Panc1 (cell line): ENCODE data around the gene IL22RA1. TPM values are rescaled to one million over a fixed set of nuclear protein-coding genes. Genes with fewer than 3 reads are reported as not detected.

Source experiments
- ATAC-seq: fragments of 200-7000 bp; cut with Tn5 transposase; 2 replicates; pipeline ENCODE4 v1.9.1; 2020; ENCODE audit warnings: mild to moderate bottlenecking, moderate library complexity
- BruUV-seq: library from RNA; stranded (reverse); fragments of 400-500 nt; replicated peaks from 2 replicates; lab custom pipeline; 2021; lab: Mats Ljungman, UMichigan
- CTCF ChIA-PET: fragments of 300-600 bp; sonication (Branson Sonifier 250); formaldehyde crosslinking; loops from one replicate; lab custom pipeline; 2022; ENCODE audit warnings: antibody characterized with exemption; lab: Charles Lee
- POLR2A ChIA-PET: fragments of 300-600 bp; sonication (Branson Sonifier 250); formaldehyde crosslinking; loops from one replicate; lab custom pipeline; 2022; ENCODE audit warnings: antibody characterized with exemption; lab: Charles Lee
- DNase-seq: peaks from one replicate; pipeline ENCODE4 v3.0.0-alpha.2; 2010; ENCODE audit warnings: low read depth, low spot score
- H3K27ac ChIP-seq: 2 replicates; pipeline ENCODE4 v1.5.1; 2011; ENCODE audit warnings: mild to moderate bottlenecking, low read length, inconsistent platforms
- H3K27me3 ChIP-seq: fragments of 200-500 bp; sonication (Bioruptor generic); 2 replicates; pipeline ENCODE4 v1.6.0; 2014; ENCODE audit warnings: low read length, inconsistent platforms; ENCODE audit not compliant: control insufficient read depth, insufficient read depth
- H3K36me3 ChIP-seq: fragments of 200-500 bp; sonication (Bioruptor generic); 2 replicates; pipeline ENCODE4 v1.5.1; 2014; ENCODE audit warnings: inconsistent platforms, mild to moderate bottlenecking, low read length, moderate library complexity; ENCODE audit not compliant: control insufficient read depth, insufficient read depth
- H3K4me1 ChIP-seq: 2 replicates; pipeline ENCODE4 v1.5.1; 2011; ENCODE audit warnings: inconsistent platforms, mild to moderate bottlenecking, low read length, moderate library complexity; ENCODE audit not compliant: control insufficient read depth, insufficient read depth
- H3K4me3 ChIP-seq, 2 experiments: 2 replicates each; pipeline ENCODE4 v1.5.1; 2011 to 2012; ENCODE audit warnings: low read depth in 2 of 2, low read length in 2 of 2, mild to moderate bottlenecking in 2 of 2, inconsistent platforms in 1 of 2, moderate library complexity in 1 of 2
- H3K9me3 ChIP-seq: fragments of 200-500 bp; sonication (Bioruptor generic); 2 replicates; pipeline ENCODE4 v1.5.1; 2014; ENCODE audit warnings: low read depth, mild to moderate bottlenecking, inconsistent platforms, low read length, moderate library complexity; ENCODE audit not compliant: control insufficient read depth, insufficient read depth
- POLR2AphosphoS5 ChIP-seq: IDR thresholded peaks from 2 replicates; pipeline ENCODE4 v1.6.1; 2012; ENCODE audit warnings: mild to moderate bottlenecking, low read depth, low read length, moderate library complexity
- SIN3A ChIP-seq: IDR thresholded peaks from 2 replicates; pipeline ENCODE4 v1.6.1; 2012; ENCODE audit warnings: low read depth, mild to moderate bottlenecking, low read length, moderate library complexity, borderline replicate concordance; ENCODE audit not compliant: insufficient read depth
- TCF7L2 ChIP-seq: IDR thresholded peaks from 2 replicates; pipeline ENCODE4 v1.6.1; 2011; ENCODE audit warnings: mild to moderate bottlenecking, low read depth, low read length, inconsistent platforms
- in situ Hi-C: cut with HindIII; loops from 2 replicates; pipeline ENCODE4 v1.10.0; 2016; ENCODE audit warnings: low sequenced_read_pairs, low pct_unique_long_range_greater_than_20kb
- intact Hi-C: fragments of 100-400 bp; cut with micrococcal nuclease; formaldehyde crosslinking; loops from one replicate; pipeline ENCODE4 v1.10.0; 2022; ENCODE audit not compliant: unreplicated experiment
- total RNA-seq: library from RNA; stranded (reverse); gene quantifications from one replicate; pipeline ENCODE4 v1.2.1, GENCODE V29; 2021; ENCODE audit not compliant: unreplicated experiment
- TF ChIP-seq, protein P1 (sequence below), 2 experiments: IDR thresholded peaks; 2 replicates each; pipeline ENCODE4 v1.6.1; 2011 to 2012; ENCODE audit warnings: low read depth in 2 of 2, control low read depth in 1 of 2, low read length in 1 of 2, mild to moderate bottlenecking in 1 of 2, moderate library complexity in 1 of 2; ENCODE audit not compliant: insufficient read depth in 1 of 2
- TF ChIP-seq, protein P2 (sequence below): fragments of 450-650 bp; IDR thresholded peaks from 2 replicates; pipeline ENCODE4 v1.5.1; 2017; ENCODE audit warnings: mild to moderate bottlenecking

The IL22RA1 gene
- total RNA-seq, 1 experiment from 2014 or later = 1.1 TPM

DNA sequence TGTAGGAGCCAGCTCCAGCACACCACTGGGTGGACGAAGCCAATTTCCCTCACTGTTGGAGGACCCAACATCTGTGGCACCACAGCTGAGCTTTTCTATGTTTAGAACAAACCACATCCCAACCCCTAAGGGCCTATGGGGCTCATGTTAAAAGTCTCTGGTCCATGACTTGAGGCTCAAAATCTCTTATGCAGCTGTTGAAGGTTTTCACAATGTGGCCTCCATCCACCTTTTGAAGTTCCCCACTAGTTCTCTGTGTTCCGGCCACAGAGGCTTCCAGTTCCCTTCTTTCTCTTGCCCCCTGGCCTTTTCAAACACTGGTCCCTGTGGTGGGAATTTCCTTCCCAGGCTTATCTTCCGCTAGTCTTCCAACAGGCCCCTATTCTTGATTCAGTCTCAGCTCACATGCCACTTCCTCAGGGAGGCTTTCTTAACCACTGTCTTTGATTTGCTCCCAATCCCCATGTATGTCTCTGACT is 48.1 kb upstream of the IL22RA1 start:
- no peak for TF ChIP-seq TCF7L2
- no peak for TF ChIP-seq POLR2AphosphoS5
- TF ChIP-seq SIN3A = no peak
- TF ChIP-seq, protein P1, sequence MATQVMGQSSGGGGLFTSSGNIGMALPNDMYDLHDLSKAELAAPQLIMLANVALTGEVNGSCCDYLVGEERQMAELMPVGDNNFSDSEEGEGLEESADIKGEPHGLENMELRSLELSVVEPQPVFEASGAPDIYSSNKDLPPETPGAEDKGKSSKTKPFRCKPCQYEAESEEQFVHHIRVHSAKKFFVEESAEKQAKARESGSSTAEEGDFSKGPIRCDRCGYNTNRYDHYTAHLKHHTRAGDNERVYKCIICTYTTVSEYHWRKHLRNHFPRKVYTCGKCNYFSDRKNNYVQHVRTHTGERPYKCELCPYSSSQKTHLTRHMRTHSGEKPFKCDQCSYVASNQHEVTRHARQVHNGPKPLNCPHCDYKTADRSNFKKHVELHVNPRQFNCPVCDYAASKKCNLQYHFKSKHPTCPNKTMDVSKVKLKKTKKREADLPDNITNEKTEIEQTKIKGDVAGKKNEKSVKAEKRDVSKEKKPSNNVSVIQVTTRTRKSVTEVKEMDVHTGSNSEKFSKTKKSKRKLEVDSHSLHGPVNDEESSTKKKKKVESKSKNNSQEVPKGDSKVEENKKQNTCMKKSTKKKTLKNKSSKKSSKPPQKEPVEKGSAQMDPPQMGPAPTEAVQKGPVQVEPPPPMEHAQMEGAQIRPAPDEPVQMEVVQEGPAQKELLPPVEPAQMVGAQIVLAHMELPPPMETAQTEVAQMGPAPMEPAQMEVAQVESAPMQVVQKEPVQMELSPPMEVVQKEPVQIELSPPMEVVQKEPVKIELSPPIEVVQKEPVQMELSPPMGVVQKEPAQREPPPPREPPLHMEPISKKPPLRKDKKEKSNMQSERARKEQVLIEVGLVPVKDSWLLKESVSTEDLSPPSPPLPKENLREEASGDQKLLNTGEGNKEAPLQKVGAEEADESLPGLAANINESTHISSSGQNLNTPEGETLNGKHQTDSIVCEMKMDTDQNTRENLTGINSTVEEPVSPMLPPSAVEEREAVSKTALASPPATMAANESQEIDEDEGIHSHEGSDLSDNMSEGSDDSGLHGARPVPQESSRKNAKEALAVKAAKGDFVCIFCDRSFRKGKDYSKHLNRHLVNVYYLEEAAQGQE (IDR thresholded peaks at IDR 0.05; ENCODE audit: insufficient read depth in 1 of 2, low read depth in 2 of 2, low read length in 1 of 2) = no peak
- TF ChIP-seq, protein P2, sequence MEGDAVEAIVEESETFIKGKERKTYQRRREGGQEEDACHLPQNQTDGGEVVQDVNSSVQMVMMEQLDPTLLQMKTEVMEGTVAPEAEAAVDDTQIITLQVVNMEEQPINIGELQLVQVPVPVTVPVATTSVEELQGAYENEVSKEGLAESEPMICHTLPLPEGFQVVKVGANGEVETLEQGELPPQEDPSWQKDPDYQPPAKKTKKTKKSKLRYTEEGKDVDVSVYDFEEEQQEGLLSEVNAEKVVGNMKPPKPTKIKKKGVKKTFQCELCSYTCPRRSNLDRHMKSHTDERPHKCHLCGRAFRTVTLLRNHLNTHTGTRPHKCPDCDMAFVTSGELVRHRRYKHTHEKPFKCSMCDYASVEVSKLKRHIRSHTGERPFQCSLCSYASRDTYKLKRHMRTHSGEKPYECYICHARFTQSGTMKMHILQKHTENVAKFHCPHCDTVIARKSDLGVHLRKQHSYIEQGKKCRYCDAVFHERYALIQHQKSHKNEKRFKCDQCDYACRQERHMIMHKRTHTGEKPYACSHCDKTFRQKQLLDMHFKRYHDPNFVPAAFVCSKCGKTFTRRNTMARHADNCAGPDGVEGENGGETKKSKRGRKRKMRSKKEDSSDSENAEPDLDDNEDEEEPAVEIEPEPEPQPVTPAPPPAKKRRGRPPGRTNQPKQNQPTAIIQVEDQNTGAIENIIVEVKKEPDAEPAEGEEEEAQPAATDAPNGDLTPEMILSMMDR = no peak
- DNase-seq (no peak), ATAC-seq (no peak)
- no peak overlapping the region for H3K4me3 ChIP-seq
- H3K27me3 ChIP-seq = no peaks in the 10 kb centered on the region
- H3K36me3 ChIP-seq = no peaks in the 10 kb centered on the region
- BruUV-seq = no TSS peak
- no peak overlapping the region for H3K27ac ChIP-seq
- ChIA-PET CTCF (interaction anchor here (2.0 kb wide), 1 partner anchor 8 kb away, joined by 6 read pairs; no protein-coding TSS in a partner anchor), POLR2A (interaction anchor here (0.7 kb wide), 1 partner anchor 85 kb away, joined by 3 read pairs; no protein-coding TSS in a partner anchor)
- no peaks in the 10 kb centered on the region for H3K9me3 ChIP-seq
- peaks cover 10% of the 10 kb centered on the region; the same call in 1 of the 2 replicates for H3K4me1 ChIP-seq
- intact Hi-C loops = no loop called here
- in situ Hi-C loops = no loop called here

DNA sequence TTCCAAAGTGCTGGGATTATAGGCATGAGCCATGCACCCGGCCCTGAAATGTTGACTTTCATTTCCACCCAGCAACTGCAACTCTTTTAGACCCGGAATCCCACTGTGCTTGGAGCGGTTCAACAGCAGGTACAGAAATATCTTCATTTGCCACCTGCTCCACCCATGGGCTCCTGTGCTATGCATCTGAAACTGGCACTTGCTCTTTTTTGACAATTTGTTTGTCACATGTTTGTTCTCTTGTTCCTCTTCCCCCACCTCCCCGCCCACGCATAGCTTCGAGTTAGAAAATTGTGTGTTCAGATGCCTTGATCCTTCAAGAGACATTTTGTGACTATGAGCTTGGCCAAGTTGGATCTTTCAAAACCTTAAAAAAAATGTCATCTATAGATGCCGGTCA is 46.6 kb upstream of the IL22RA1 start:
- CTCF ChIA-PET = interaction anchor here (0.8 to 2.0 kb wide), 2 partner anchors 10 to 12 kb away, joined by 3 to 6 read pairs; no protein-coding TSS in a partner anchor
- no peaks in the 10 kb centered on the region for H3K27me3 ChIP-seq
- in situ Hi-C loops = no loop called here
- H3K4me1 ChIP-seq = peaks cover 10% of the 10 kb centered on the region; the same call in 1 of the 2 replicates
- no peaks in the 10 kb centered on the region for H3K36me3 ChIP-seq
- no peak overlapping the region for H3K4me3 ChIP-seq
- no peak overlapping the region for H3K27ac ChIP-seq
- intact Hi-C loops = no loop called here
- ATAC-seq = no peak
- DNase-seq = no peak
- BruUV-seq = no TSS peak
- TF ChIP-seq SIN3A = no peak
- TF ChIP-seq, protein P1 (IDR thresholded peaks at IDR 0.05; ENCODE audit: insufficient read depth in 1 of 2, low read depth in 2 of 2, low read length in 1 of 2) = no peak
- no peak for TF ChIP-seq POLR2AphosphoS5
- TF ChIP-seq, protein P2 = no peak
- TF ChIP-seq TCF7L2 = no peak
- POLR2A ChIA-PET = no interaction called here
- no peaks in the 10 kb centered on the region for H3K9me3 ChIP-seq
